SK-N-SH treated with all-trans-retinoic acid at 6 μM for 48 hours (cell line): ENCODE results near the gene NIFK.

Experiments used
- ATAC-seq: fragments of 200-7000 bp; cut with Tn5 transposase; 3 replicates; pipeline ENCODE4 v1.9.1; 2020; ENCODE audit warnings: mild to moderate bottlenecking, moderate library complexity
- ARNTL ChIP-seq: fragments of 450-650 bp; formaldehyde crosslinking; IDR thresholded peaks from 2 replicates; pipeline ENCODE4 v1.5.0; 2020; ENCODE audit warnings: low read depth, mild to moderate bottlenecking, moderate library complexity, borderline replicate concordance
- BACH2 ChIP-seq: fragments of 250-450 bp; sonication (Bioruptor Pico); IDR thresholded peaks from 2 replicates; pipeline ENCODE4 v1.9.0; 2021; ENCODE audit warnings: mild to moderate bottlenecking, borderline replicate concordance
- CSDC2 ChIP-seq: fragments of 250-450 bp; sonication (Bioruptor Pico); IDR thresholded peaks from 2 replicates; pipeline ENCODE4 v1.5.0; 2020; ENCODE audit warnings: mild to moderate bottlenecking, moderate library complexity
- ESRRG ChIP-seq: fragments of 250-450 bp; sonication (Bioruptor Pico); IDR thresholded peaks from 2 replicates; pipeline ENCODE4 v1.6.1; 2021; ENCODE audit warnings: mild to moderate bottlenecking
- ISL1 ChIP-seq: fragments of 250-450 bp; sonication (Bioruptor Pico); IDR thresholded peaks from 2 replicates; pipeline ENCODE4 v2.1.2; 2022; ENCODE audit warnings: mild to moderate bottlenecking, moderate library complexity
- OSR1 ChIP-seq: fragments of 250-450 bp; sonication (Bioruptor Pico); IDR thresholded peaks from 2 replicates; pipeline ENCODE4 v1.8.0; 2022; ENCODE audit warnings: moderate library complexity, mild to moderate bottlenecking, inconsistent platforms
- POU6F1 ChIP-seq: fragments of 250-450 bp; sonication (Bioruptor Pico); IDR thresholded peaks from 2 replicates; pipeline ENCODE4 v1.8.0; 2021; ENCODE audit warnings: low read depth, mild to moderate bottlenecking, moderate library complexity, borderline replicate concordance
- PPARA ChIP-seq: fragments of 250-450 bp; sonication (Bioruptor Pico); IDR thresholded peaks from 2 replicates; pipeline ENCODE4 v1.5.0; 2020; ENCODE audit warnings: mild to moderate bottlenecking, borderline replicate concordance
- RARB ChIP-seq: fragments of 250-450 bp; sonication (Bioruptor Pico); IDR thresholded peaks from 2 replicates; pipeline ENCODE4 v1.8.0; 2021; ENCODE audit warnings: mild to moderate bottlenecking, moderate library complexity
- SNAI2 ChIP-seq: fragments of 250-450 bp; sonication (Bioruptor Pico); IDR thresholded peaks from 2 replicates; pipeline ENCODE4 v1.5.0; 2020; ENCODE audit warnings: mild to moderate bottlenecking, moderate library complexity
- TCF4 ChIP-seq: fragments of 250-450 bp; sonication (Bioruptor Pico); IDR thresholded peaks from 2 replicates; pipeline ENCODE4 v1.8.0; 2021; ENCODE audit warnings: mild to moderate bottlenecking, moderate library complexity, borderline replicate concordance
- TOX ChIP-seq: fragments of 250-450 bp; sonication (Bioruptor Pico); IDR thresholded peaks from 2 replicates; pipeline ENCODE4 v1.8.0; 2021; ENCODE audit warnings: mild to moderate bottlenecking, moderate library complexity, borderline replicate concordance
- ZC3H10 ChIP-seq: fragments of 250-450 bp; sonication (Bioruptor Pico); IDR thresholded peaks from 2 replicates; pipeline ENCODE4 v1.5.1; 2021; ENCODE audit warnings: mild to moderate bottlenecking, moderate library complexity
- ZFP30 ChIP-seq: fragments of 450-650 bp; formaldehyde crosslinking; IDR thresholded peaks from 2 replicates; pipeline ENCODE4 v1.5.0; 2022; ENCODE audit warnings: mild to moderate bottlenecking, moderate library complexity
- ZNF565 ChIP-seq: fragments of 450-650 bp; formaldehyde crosslinking; conservative IDR thresholded peaks from 2 replicates; pipeline ENCODE4 v1.5.0; 2020; ENCODE audit warnings: low read depth, mild to moderate bottlenecking, moderate library complexity
- ZNF8 ChIP-seq: fragments of 450-650 bp; formaldehyde crosslinking; IDR thresholded peaks from 2 replicates; pipeline ENCODE4 v1.5.0; 2020; ENCODE audit warnings: mild to moderate bottlenecking, moderate library complexity
- TF ChIP-seq, protein P1 (sequence below): fragments of 250-450 bp; sonication (Bioruptor Pico); IDR thresholded peaks from 2 replicates; pipeline ENCODE4 v1.5.1; 2020; ENCODE audit warnings: low read depth, mild to moderate bottlenecking, moderate library complexity
- TF ChIP-seq, protein P2 (sequence below): fragments of 250-450 bp; sonication (Bioruptor Pico); IDR thresholded peaks from 2 replicates; pipeline ENCODE4 v1.5.0; 2020; ENCODE audit warnings: mild to moderate bottlenecking, moderate library complexity
- TF ChIP-seq, protein P3 (sequence below): fragments of 250-450 bp; sonication (Bioruptor Pico); IDR thresholded peaks from 2 replicates; pipeline ENCODE4 v1.5.1; 2021; ENCODE audit warnings: mild to moderate bottlenecking, moderate library complexity
- TF ChIP-seq, protein P4 (sequence below): fragments of 250-450 bp; sonication (Bioruptor Pico); IDR thresholded peaks from 2 replicates; pipeline ENCODE4 v1.8.0; 2020; ENCODE audit warnings: mild to moderate bottlenecking, moderate library complexity, borderline replicate concordance

The NIFK gene

GRCh38 chr2:121696410-121696930, 40.2 kb downstream of the NIFK start:
- no peak for ATAC-seq
- TF ChIP-seq ESRRG (CRISPR knock-in tag): no peak
- TF ChIP-seq RARB (CRISPR knock-in tag): no peak
- TF ChIP-seq, protein P1, sequence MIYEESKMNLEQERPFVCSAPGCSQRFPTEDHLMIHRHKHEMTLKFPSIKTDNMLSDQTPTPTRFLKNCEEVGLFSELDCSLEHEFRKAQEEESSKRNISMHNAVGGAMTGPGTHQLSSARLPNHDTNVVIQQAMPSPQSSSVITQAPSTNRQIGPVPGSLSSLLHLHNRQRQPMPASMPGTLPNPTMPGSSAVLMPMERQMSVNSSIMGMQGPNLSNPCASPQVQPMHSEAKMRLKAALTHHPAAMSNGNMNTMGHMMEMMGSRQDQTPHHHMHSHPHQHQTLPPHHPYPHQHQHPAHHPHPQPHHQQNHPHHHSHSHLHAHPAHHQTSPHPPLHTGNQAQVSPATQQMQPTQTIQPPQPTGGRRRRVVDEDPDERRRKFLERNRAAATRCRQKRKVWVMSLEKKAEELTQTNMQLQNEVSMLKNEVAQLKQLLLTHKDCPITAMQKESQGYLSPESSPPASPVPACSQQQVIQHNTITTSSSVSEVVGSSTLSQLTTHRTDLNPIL (CRISPR knock-in tag): no peak
- TF ChIP-seq, protein P2, sequence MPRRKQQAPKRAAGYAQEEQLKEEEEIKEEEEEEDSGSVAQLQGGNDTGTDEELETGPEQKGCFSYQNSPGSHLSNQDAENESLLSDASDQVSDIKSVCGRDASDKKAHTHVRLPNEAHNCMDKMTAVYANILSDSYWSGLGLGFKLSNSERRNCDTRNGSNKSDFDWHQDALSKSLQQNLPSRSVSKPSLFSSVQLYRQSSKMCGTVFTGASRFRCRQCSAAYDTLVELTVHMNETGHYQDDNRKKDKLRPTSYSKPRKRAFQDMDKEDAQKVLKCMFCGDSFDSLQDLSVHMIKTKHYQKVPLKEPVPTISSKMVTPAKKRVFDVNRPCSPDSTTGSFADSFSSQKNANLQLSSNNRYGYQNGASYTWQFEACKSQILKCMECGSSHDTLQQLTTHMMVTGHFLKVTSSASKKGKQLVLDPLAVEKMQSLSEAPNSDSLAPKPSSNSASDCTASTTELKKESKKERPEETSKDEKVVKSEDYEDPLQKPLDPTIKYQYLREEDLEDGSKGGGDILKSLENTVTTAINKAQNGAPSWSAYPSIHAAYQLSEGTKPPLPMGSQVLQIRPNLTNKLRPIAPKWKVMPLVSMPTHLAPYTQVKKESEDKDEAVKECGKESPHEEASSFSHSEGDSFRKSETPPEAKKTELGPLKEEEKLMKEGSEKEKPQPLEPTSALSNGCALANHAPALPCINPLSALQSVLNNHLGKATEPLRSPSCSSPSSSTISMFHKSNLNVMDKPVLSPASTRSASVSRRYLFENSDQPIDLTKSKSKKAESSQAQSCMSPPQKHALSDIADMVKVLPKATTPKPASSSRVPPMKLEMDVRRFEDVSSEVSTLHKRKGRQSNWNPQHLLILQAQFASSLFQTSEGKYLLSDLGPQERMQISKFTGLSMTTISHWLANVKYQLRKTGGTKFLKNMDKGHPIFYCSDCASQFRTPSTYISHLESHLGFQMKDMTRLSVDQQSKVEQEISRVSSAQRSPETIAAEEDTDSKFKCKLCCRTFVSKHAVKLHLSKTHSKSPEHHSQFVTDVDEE (CRISPR knock-in tag): no peak
- TF ChIP-seq PPARA: no peak
- TF ChIP-seq TOX (CRISPR knock-in tag): no peak
- TF ChIP-seq ZNF8 (CRISPR knock-in tag): no peak
- TF ChIP-seq ARNTL: no peak
- TF ChIP-seq SNAI2 (CRISPR knock-in tag): no peak
- no peak for TF ChIP-seq ISL1 (CRISPR knock-in tag)
- no peak for TF ChIP-seq TCF4 (CRISPR knock-in tag)
- TF ChIP-seq POU6F1: no peak
- no peak for TF ChIP-seq OSR1 (CRISPR knock-in tag)
- TF ChIP-seq ZC3H10: no peak
- no peak for TF ChIP-seq ZFP30

DNA sequence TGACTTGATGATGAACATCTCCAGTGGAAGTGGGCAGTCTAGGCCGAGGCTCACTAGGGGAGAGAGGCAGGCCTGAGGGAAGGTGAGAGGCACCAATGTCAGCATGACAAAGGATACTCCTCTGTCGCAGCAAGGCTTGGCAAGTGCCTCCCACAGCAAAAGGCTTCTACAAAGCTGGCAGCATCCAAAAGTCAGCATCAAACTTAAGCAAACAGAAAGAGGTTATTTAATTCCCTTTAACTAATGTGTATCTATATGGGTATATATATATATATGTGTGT, 41.6 kb downstream of the NIFK start:
- peak; percentile 9; the same call in 2 of the 3 replicates for ATAC-seq
- no peak for TF ChIP-seq ZNF565 (CRISPR knock-in tag)
- no peak for TF ChIP-seq CSDC2 (CRISPR knock-in tag)
- TF ChIP-seq TOX (CRISPR knock-in tag): no peak
- no peak for TF ChIP-seq OSR1 (CRISPR knock-in tag)
- TF ChIP-seq, protein P3, sequence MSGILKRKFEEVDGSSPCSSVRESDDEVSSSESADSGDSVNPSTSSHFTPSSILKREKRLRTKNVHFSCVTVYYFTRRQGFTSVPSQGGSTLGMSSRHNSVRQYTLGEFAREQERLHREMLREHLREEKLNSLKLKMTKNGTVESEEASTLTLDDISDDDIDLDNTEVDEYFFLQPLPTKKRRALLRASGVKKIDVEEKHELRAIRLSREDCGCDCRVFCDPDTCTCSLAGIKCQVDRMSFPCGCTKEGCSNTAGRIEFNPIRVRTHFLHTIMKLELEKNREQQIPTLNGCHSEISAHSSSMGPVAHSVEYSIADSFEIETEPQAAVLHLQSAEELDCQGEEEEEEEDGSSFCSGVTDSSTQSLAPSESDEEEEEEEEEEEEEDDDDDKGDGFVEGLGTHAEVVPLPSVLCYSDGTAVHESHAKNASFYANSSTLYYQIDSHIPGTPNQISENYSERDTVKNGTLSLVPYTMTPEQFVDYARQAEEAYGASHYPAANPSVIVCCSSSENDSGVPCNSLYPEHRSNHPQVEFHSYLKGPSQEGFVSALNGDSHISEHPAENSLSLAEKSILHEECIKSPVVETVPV: no peak
- TF ChIP-seq RARB (CRISPR knock-in tag): no peak
- TF ChIP-seq SNAI2 (CRISPR knock-in tag): no peak
- no peak for TF ChIP-seq BACH2 (CRISPR knock-in tag)
- no peak for TF ChIP-seq ARNTL
- TF ChIP-seq TCF4 (CRISPR knock-in tag): no peak
- no peak for TF ChIP-seq ZC3H10
- TF ChIP-seq PPARA: no peak
- TF ChIP-seq, protein P4, sequence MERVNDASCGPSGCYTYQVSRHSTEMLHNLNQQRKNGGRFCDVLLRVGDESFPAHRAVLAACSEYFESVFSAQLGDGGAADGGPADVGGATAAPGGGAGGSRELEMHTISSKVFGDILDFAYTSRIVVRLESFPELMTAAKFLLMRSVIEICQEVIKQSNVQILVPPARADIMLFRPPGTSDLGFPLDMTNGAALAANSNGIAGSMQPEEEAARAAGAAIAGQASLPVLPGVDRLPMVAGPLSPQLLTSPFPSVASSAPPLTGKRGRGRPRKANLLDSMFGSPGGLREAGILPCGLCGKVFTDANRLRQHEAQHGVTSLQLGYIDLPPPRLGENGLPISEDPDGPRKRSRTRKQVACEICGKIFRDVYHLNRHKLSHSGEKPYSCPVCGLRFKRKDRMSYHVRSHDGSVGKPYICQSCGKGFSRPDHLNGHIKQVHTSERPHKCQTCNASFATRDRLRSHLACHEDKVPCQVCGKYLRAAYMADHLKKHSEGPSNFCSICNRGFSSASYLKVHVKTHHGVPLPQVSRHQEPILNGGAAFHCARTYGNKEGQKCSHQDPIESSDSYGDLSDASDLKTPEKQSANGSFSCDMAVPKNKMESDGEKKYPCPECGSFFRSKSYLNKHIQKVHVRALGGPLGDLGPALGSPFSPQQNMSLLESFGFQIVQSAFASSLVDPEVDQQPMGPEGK (CRISPR knock-in tag): no peak
- TF ChIP-seq, protein P1 (CRISPR knock-in tag): no peak
